Dedifferentiated amniotic fluid mesenchymal stem cell (primary cell): ENCODE data around the gene TNFRSF19.

Experiments
- DNase-seq: peaks from one replicate; pipeline ENCODE4 v3.0.0-alpha.2; 2016; ENCODE audit errors: extremely low spot score

The TNFRSF19 gene

DNA sequence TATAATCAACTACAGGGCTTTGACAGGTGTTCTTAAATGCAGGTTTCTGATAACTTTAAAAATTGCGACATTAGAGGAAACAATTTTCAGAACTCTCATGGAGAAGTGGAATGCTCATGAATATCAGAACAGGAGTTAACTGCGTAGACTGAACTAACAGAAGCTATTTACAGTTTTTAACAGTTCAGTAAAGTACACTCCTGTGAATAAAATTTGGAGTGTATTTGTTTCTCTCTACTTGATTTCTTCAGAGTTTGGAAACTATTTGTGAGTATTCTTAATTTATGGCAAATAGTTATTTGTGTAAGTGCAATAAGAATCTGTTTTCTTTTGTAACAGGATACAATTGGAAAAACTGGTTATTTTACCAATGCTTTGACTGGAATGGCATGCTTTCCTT, 114.4 kb downstream of the TNFRSF19 start:
- no peak for DNase-seq

- no peak for DNase-seq
Measured at GRCh38 chr13:23685416-23685815, 115.2 kb downstream of the TNFRSF19 start.

GRCh38 chr13:23686948-23687347, 116.7 kb downstream of the TNFRSF19 start:
- no peak for DNase-seq

GRCh38 chr13:23687614-23688013, 117.4 kb downstream of the TNFRSF19 start:
- DNase-seq: no peak

DNA sequence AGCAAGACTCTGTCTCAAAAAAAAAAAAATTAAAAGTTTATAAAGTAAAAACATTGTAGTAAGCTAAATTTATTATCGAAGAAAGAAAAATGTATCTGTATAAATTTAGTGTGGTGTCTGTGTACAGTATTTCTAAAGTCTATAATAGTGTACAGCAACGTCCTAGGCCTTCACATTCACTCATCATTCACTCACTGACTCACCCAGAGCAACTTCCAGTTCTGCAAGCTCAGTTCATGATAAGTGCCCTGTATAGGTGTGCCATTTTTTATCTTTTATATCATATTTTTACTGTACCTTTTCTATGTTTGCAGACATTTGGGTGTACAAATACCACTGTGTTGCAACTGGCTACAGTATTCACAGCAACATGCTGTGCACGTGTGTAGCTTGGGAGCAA, 118.1 kb downstream of the TNFRSF19 start:
- no peak for DNase-seq

DNA sequence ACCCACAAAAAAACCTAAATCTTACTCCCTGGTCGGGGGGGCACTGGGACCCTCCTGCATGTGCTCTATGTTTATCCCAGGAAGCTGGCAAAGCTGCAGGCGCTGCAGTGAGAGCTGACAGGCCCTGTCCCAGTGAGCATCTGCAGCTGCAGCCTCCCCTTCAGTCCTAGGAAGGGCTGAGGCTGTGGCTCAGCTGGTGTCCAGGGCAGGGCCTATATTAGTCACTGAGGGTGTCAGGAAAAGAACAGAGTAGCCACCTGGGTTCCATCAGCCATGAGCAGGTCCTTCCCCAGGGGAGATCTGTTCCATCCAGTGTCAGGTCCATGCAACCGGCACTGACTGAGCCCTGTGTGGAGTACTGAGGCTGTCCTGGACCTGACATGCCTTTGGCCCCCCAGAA, 120.5 kb downstream of the TNFRSF19 start:
- no peak for DNase-seq

GRCh38 chr13:23692816-23693215, 122.6 kb downstream of the TNFRSF19 start:
- no peak for DNase-seq

DNA sequence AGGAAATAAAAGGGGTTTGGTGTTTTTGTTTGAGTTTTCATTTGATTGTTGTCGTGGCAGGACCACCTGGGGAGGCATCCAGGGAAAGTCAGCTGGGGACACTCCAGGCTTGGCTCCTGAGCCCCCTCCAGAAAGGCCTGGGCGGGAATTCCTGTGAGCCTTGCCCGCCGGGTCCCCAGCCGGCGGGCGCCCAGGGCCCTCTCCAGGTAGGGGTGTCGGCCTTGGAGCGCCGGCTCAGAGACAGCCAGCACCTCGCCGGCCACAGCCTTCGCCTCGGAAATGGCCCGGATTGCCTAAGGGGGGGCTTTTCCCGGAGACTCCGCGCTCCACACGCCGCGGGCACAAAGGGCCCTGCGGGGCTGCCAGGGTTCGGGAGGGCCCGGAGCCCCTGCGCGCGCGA, 125.0 kb downstream of the TNFRSF19 start:
- no peak for DNase-seq

- no peak for DNase-seq
Measured at GRCh38 chr13:23695711-23696464, 125.7 kb downstream of the TNFRSF19 start.

DNA sequence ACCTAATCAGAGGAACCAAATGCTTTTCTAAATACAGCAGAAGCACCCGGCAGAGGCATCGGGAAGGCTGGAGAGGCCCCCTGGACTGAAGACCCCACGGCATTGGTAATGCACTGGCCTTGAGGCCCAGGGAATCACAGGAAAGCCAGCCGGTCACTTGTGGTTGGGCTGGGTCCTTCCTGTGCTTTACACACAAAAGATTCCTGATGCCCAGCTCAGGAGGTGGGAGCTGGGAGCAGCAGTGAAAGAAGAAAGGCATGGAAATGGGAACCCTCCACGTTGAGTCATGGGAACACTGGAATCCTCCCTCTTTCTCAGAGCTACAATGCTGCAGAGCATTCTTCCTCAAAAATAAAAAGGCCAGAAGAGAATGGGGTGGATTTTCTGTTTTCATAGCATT, 126.4 kb downstream of the TNFRSF19 start:
- DNase-seq: no peak

- no peak for DNase-seq
Measured at GRCh38 chr13:23697772-23698313, 127.6 kb downstream of the TNFRSF19 start.

- no peak for DNase-seq
Measured at GRCh38 chr13:23699271-23699670, 129.1 kb downstream of the TNFRSF19 start.

DNA sequence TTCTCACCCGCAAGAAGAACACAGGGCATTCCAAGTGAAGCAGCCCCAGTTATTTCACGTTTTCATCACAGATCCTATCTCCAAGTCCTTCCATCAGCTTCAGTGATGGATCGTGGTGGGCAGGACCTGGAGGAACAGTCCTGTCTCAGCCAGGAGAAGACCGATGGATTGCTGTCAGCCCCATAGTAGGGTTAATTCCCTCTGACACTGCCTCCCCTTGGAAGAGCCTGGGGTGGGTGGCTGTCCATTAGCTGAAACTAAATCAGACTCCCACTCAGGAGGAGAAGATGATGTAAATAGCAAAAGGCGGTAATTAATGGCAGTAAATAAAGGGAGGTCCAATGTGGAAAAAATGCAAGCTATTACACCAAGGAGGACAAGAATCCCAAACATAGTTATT, 131.0 kb downstream of the TNFRSF19 start:
- no peak for DNase-seq

DNA sequence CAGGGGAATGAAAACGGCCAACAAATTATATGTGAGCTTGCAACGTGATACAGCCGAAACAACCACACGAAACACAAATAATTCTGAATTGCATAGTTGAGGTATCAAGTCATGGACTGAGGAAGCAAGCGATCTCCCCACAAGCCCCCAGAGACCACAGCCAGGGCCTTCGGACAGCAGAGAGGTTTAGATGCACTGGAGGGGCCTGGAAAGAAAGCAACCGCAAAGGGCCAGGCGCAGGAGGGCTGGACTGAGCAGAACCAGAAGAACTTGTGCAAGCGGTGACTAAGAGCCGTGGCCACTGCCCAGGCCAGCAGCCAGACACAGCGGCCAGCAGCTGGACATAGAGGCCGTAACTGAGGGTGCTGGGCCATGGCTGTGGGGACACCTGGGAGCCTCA, 131.4 kb downstream of the TNFRSF19 start:
- DNase-seq: no peak

DNA sequence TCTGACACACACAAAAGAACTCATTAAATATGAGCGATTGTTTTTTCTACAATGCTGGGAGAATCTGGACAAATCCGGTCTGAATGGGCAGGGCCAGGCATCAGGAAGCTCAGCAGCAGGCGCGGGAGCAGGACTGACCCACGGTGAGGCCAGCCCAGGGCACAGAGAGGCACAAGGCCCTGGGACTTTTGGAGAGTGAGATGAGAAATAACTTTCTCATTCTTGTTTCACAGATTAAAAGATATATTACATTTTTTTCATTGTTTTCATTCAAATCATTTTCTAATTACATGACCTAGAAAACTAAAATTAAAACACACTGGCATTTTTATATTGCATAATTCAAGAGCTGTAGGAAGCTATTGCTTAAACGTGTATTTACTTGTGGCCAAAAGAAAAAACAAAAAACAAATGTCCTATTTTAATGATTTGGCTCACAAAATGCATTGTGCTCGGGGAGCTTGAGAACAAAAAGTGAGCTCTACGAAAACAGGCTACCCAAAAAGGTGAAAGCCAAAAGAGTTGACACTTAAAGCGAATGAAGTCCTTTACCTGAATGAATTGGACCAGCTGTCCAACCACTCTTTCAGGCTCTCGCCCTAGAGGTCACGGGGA, 133.1 kb downstream of the TNFRSF19 start:
- no peak for DNase-seq

GRCh38 chr13:23705583-23705982, 135.4 kb downstream of the TNFRSF19 start:
- DNase-seq: no peak

DNA sequence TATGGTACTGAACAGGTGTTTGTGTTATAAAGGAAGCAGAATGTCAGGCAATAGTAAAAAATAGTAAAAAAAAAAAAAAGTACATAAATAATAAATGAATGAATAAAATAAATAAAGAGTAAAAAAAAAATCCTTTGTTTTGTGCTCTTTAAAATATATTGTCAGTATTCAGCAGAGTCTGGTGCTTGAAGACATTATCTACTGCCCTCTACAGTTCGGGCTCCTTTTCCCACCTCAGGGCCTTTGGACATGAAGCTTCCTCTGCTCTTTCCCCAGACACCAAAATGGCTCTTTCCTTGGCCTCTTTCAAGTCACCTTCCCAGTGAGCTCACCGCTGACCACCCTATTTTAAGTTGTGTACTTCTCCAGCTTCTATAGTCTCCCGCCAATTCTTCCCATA, 137.5 kb downstream of the TNFRSF19 start:
- DNase-seq: no peak

- no peak for DNase-seq
Measured at GRCh38 chr13:23709536-23709935, 139.3 kb downstream of the TNFRSF19 start.

DNA sequence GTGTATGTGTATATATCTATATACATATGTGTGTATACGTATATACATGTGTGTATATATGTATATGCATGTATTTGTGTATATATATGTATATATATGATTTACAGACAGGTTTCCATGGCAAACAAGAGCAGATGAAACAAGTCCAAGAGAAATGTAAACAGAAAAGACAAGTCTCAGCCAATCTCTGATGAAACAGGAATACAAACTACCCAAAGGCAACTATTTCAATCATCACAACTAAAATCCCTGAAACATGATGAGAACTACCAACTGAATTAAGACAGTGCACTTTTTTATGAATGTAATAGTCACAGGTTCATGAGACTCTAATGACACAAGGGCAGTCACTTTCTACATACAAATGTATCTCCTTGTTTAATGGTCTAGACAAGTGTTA, 140.2 kb downstream of the TNFRSF19 start:
- no peak for DNase-seq

GRCh38 chr13:23711355-23711754, 141.1 kb downstream of the TNFRSF19 start:
- DNase-seq: no peak

GRCh38 chr13:23714672-23715071, 144.5 kb downstream of the TNFRSF19 start:
- no peak for DNase-seq

GRCh38 chr13:23715092-23715761, 145.0 kb downstream of the TNFRSF19 start:
- no peak for DNase-seq

- DNase-seq: no peak
Measured at GRCh38 chr13:23715762-23716235, 145.6 kb downstream of the TNFRSF19 start.
